Breast epithelium (tissue), 3 donors: ENCODE measurements around the gene CCDC57.

Experiments used
- POLR2A ChIP-seq: fragments of 450-650 bp; IDR thresholded peaks from one replicate; pipeline ENCODE4 v1.6.1; 2016; ENCODE audit warnings: antibody characterized with exemption, mild to moderate bottlenecking, moderate library complexity
- POLR2AphosphoS5 ChIP-seq, 3 donors: sonication (generic); formaldehyde crosslinking; IDR thresholded peaks; one replicate each; pipeline ENCODE4 v1.6.1; 2017; ENCODE audit warnings: antibody characterized with exemption in 3 of 3
- TF ChIP-seq, protein P1 (sequence below), 3 donors: fragments of 450-650 bp; IDR thresholded peaks; one replicate each; pipeline ENCODE4 v1.5.1; 2016 to 2017; ENCODE audit warnings: antibody characterized with exemption in 3 of 3, mild to moderate bottlenecking in 3 of 3, moderate library complexity in 3 of 3

DNA sequence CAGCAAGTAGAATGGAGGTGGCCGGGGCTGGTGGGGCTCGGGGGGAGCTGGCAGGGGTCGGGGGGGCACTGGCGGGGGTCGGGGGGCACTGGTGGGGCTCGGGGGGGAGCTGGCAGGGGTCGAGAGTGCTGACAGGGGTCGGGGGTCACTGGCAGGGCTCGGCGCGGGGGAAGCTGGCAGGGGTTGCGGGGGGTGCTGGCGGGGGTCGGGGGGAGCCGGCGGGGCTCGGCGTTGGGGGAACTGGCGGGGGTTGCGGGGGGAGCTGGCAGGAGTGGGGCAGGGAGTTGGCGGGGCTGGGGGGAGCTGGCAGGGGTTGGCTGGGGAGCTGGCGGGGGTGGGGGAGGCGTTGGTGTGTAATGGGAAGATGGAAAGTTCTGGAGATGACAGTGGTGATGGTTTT, 25.1 kb downstream of the CCDC57 start:
- TF ChIP-seq, protein P1, sequence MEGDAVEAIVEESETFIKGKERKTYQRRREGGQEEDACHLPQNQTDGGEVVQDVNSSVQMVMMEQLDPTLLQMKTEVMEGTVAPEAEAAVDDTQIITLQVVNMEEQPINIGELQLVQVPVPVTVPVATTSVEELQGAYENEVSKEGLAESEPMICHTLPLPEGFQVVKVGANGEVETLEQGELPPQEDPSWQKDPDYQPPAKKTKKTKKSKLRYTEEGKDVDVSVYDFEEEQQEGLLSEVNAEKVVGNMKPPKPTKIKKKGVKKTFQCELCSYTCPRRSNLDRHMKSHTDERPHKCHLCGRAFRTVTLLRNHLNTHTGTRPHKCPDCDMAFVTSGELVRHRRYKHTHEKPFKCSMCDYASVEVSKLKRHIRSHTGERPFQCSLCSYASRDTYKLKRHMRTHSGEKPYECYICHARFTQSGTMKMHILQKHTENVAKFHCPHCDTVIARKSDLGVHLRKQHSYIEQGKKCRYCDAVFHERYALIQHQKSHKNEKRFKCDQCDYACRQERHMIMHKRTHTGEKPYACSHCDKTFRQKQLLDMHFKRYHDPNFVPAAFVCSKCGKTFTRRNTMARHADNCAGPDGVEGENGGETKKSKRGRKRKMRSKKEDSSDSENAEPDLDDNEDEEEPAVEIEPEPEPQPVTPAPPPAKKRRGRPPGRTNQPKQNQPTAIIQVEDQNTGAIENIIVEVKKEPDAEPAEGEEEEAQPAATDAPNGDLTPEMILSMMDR (IDR thresholded peaks at IDR 0.05) = no peak
- no peak for TF ChIP-seq POLR2A
- no peak for TF ChIP-seq POLR2AphosphoS5 (IDR thresholded peaks at IDR 0.05)
